NT2/D1 (cell line): Measurements from ENCODE around the gene KYNU.

ENCODE experiments used
- YY1 ChIP-seq: IDR thresholded peaks from 2 replicates; pipeline ENCODE4 v1.6.1; 2011; ENCODE audit not compliant: insufficient read length, insufficient read depth
- ZNF274 ChIP-seq: IDR thresholded peaks from 2 replicates; pipeline ENCODE4 v1.6.1; 2011; ENCODE audit warnings: mild to moderate bottlenecking, low read depth, low read length

DNA sequence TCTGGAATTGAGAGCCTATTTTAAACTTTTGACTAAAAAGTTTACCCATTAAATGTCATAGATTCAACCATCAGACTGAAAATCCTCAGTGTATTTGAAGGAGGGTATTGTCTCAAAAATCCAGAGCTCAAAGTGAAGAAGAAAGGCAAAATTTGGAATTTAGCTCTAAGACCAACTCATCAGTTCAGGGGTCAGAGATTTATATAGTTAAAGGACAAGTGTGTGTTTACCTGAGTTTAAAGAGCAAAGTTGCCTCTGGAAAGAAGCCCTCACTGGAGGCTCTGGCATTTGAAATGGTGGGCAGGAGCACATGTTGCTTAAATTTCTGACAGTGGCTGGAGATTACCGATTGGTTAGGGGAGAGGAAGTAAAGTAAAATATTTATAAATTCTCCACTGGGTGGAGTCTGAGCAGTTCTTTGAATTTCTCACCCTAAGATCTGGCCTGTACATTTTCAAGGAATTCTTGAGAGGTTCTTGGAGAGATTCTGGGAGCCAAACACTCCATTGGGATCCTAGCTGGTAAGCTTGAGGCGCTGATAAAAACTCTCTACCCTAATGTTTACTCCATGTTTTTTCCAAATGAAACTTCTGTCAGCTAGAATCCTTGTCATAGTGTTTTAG lies at the start of gene KYNU:
- TF ChIP-seq ZNF274, result no peak
- TF ChIP-seq YY1, result no peak
